ENCODE data around the gene ASGR1.
"Not testable (repeated sequence)": the region's sequence is repeated elsewhere in the genome, so short reads cannot be mapped to it uniquely, and the experiment has no call there.

Gene ASGR1

GRCh38 chr17:7190276-7190917, 11.2 kb upstream of the ASGR1 start:
- ATAC-seq = no peak

DNA sequence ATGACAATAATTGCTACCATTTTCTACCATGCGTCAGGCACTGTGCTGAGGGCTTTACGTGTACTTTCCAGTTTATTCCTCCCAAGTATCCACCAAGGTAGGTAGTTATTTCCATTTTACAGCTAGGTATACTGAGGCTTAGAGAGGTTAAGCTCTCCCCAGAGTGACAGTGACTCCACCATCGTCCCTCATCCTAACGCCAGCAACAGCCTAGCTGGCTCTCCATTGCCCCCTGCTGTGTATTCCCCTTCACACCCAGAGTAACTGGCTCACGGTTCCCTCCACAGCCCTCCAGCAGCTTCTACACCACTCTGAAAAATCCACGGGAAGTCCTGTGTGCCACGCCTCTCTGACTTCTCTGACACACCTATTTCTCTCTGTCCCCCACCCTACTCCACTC, 7.1 kb upstream of the ASGR1 start:
- no peak for ATAC-seq

GRCh38 chr17:7184647-7185046, 5.5 kb upstream of the ASGR1 start:
- no peak for ATAC-seq

DNA sequence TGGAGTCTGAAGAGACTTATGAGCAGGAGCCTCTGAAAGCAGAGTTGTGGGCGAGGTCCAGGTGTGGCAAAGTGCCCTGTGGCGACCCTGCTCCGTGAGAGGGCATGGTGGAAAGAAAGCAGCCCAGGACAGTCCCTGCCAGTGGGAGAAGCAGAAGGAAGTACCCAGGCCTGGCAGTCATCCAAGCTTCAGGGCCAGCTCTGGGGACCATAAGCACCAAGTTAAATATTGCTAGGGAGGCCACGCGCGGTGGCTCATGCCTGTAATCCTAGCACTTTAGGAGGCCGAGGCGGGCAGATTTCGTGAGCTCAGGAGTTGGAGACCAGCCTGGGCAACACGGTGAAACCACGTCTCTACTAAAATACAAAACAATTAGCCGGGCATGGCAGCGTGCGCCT, 4.9 kb upstream of the ASGR1 start:
- no peak for ATAC-seq

DNA sequence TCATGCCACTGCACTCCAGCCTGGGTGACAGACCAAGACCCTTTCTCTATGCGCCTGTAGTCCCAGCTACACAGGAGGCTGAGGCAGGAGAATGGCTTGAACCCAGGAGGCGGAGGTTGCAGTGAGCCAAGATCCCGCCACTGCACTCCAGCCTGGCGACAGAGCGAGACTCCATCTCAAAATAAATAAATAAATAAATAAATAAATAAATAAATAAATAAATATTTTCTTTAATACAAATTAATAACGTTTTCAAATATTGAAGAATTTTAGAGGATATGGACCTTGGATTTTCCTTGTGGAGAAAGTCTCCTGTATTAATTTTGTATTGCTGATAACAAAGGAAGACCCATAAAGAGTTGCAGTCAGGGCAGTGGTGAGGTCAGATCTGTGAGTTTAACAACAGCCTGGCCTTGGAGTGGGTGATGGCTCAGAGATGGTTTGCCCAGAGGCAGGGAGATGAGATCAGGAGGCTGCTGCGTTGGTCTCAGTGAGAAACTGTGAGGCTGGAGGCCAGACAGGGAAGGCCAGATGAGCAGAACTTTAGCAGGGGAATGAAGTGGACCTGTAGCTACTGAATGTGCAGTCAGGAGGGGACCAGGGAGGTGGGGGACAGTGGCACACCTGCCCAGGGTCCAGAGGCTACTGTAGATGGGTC, 4.4 kb upstream of the ASGR1 start:
- ATAC-seq = no peak

DNA sequence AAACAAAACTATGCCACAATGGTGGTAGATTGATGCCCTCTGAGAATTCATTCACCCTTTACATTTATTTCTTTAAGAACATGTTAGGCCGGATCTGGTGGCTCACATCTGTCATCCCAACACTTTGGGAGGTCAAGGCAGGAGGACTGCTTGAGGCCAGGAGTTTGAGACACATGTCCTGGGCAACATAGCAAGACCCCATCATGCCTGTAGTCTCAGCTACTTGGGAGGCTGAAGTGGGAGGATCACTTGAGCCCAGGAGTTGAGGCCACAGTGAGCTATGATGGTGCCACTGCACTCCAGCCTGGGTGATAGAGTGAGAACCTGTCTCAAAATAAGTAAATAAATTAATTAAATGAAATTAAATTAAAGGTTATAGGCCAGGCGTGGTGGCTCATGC, 2.9 kb upstream of the ASGR1 start:
- ATAC-seq = not testable (repeated sequence)

- no peak for ATAC-seq
Measured at GRCh38 chr17:7178973-7179316, 225 bp downstream of the ASGR1 start.

DNA sequence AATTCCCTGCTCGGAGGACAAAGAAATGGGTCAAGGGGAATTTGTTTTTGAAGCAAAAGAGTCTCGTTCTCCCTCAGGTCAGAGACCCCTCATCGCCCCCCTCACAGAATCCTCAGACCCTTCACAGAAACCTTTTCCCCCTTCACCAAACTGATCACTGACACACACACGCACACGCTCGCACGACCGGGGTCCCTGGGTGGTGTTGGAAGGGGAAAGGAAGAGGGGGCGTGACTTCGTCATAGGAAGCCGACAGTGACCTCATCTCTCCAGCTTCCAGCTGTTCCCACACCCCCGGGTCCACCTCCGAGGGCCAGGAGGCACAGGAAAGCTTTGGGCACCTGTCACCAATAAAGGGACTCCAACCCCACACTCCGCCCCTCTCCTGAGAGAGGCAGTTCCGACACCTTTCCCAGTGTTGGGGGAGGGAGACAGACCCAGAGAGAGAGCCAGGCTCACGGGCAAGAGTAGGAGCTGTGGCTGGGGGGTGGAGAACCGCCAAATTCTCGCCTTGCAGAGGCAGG, 1.2 kb downstream of the ASGR1 start:
- ATAC-seq = no peak

DNA sequence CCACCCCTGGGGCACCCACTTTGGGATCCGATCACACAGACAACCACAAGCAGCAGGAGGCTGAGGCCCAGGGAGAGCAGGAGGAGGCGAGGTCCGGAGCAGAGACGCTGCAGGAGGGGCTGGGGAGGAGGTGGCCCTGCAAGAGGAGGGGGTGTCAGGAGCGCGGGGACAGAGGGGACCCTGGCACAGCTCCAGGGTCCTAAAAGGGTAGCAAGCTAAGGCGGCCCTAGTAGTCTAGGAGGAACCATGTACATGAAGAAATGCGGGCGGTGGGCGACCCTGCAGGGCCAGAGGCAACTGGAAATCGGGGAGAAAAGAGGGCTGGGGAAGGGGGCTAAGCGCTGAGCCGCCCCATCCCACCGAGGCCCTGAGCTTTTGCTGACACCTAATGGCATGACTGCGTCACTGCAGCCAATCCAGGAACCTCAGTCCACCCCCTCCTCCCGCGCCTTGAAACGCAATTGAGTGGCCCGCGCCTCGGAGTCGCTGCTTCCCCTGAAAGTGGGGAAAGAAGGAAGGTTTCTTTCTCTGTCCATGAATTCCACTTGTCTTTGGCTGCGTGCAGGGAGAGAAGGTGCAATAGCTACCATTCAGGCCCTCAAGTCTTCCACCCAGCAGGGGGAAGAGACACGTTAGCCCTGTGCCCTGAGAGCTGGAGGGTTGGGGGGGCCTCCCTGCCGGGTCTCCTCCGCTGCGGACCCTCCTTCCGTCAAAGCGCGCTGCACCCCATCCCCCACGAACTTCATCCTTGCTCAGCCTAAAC, 1.8 kb downstream of the ASGR1 start:
- peak; percentile 63 to 75 for ATAC-seq

DNA sequence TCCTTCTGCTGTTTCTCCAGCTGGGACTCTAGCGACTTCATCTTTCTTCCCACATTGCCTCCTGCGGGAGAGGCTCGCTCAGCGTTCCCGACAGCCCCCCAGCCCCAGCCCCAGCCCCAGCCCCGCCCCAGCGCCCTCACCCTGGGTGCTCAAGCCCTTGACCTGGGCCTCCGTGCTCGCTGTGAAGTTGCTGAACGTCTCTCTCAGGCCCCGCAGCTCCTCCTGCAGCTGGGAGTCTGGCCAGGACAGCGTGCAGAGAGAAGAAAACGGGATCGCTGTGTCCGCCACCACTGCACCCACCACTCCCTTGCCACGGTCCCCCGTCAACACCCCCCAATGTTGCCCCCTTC, 2.4 kb downstream of the ASGR1 start:
- ATAC-seq = no peak

DNA sequence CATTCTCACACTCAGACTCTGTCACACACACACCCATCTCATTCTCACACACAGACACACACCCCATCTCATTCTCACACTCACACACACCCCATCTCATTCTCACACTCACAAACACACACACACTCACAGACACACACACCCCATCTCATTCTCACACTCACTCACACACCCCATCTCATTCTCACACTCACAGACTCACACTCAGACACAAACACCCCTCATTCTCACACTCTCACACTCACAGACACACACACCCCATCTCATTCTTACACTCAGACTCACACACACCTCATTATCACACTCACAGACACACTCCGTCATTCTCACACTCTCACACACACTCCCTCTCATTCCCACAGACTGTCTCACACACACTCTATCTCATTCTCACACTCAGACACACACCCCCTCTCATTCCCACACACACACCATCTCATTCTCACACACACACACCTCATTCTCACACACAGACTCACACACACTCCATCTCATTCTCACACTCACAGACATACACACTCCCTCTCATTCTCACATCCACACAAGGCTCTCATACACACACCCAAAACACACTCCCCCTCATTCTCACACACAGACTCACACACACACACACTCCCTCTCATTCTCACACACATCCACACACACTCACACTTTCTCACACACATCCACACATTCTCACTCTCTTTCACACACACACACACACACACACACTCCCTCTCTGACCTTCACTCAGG, 2.9 kb downstream of the ASGR1 start:
- ATAC-seq = no peak

GRCh38 chr17:7175330-7175733, 3.8 kb downstream of the ASGR1 start:
- no peak for ATAC-seq

DNA sequence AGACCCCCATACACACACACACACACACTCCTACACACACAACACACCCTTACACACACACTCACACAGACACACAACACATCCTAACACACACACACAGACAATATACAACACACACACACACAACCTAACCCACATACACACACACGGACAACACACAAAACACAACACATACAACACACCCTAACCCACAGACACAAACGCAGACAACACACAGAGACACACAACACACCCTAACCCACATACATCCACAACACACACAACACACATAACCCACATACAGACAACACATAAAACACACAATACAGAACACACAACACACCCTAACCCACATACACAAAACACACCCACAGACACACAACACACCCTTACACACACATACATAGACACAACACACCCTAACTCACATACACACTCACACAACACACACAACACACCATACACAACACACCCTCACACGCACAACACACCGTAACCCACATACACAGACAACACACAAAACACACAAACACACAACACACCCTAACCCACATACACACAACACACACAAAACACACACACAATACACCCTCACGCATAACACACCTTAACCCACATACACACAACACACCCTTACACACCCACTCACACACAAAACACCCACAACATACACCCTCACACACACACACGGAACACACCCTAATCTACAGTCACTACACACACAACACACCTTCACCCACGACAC, 4.4 kb downstream of the ASGR1 start:
- ATAC-seq = no peak

GRCh38 chr17:7173687-7174602, 5.2 kb downstream of the ASGR1 start:
- peak; percentile 59 to 61 for ATAC-seq

- ATAC-seq = not testable (repeated sequence)
Measured at GRCh38 chr17:7172522-7173191, 6.5 kb downstream of the ASGR1 start.

DNA sequence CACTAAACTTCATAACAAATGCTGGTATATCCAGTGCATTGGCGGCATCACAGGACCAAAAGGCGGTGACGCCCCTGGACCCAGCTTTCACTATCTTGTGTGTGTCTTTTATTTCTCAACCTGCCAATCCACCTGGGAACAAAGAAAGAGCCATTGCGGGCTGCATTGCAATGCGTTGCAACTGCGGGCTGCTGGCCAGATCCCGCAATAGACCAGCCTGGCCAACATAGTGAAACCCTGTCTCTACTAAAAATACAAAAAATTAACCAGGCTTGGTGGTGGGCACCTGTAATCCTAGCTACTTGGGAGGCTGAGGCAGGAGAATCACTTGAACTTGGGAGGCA, 9.6 kb downstream of the ASGR1 start:
- not testable (repeated sequence) for ATAC-seq

- not testable (repeated sequence) for ATAC-seq
Measured at GRCh38 chr17:7168841-7169564, 10.2 kb downstream of the ASGR1 start.

- ATAC-seq = no peak
Measured at GRCh38 chr17:7167832-7168231, 11.3 kb downstream of the ASGR1 start.

DNA sequence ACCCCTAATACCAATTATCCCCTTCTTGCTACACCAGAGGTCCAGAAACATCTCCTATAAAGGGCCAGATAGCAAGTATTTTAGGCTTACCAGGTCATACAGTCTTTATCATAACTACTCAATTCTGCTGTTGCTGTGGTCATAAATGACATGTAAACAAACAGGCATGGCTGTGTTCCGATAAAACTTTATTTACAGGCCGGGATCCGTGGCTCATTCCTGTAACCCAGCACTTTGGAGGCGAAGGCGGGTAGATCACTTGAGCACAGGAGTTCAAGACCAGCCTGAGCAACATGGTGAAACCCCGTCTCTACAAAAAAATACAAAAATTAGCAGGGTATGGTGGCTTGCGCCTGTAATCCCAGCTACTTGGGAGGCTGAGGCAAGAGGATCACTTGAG, 12.3 kb downstream of the ASGR1 start:
- no peak for ATAC-seq

GRCh38 chr17:7159571-7159970, 19.6 kb downstream of the ASGR1 start:
- not testable (repeated sequence) for ATAC-seq

Measured in activated CD4-positive, CD25-positive, alpha-beta regulatory T cell treated with anti-CD3 and anti-CD28 coated beads, Interleukin-2, amount 50 U/mL, for 24 hours (primary cell).